Fibroblast of pulmonary artery (primary cell): Measurements from ENCODE around the gene RCCD1.

Experiments used
- DNase-seq: peaks from one replicate; pipeline ENCODE4 v3.0.0-alpha.2; 2010; ENCODE audit warnings: low read depth
- H3K4me3 ChIP-seq: replicated peaks from 2 replicates; pipeline ENCODE4 v1.5.1; 2011; ENCODE audit warnings: low read depth, mild to moderate bottlenecking, control low read depth, low read length, moderate library complexity
- CTCF ChIP-seq: IDR thresholded peaks from 2 replicates; pipeline ENCODE4 v1.5.1; 2011; ENCODE audit warnings: mild to moderate bottlenecking, control low read depth, low read length, inconsistent platforms; ENCODE audit errors: missing control alignments

RCCD1 gene

GRCh38 chr15:90953947-90954711, 555 bp upstream of the RCCD1 start:
- peak overlapping the region; percentile 89 for H3K4me3 ChIP-seq
- no peak for DNase-seq
- no peak for TF ChIP-seq CTCF

GRCh38 chr15:90955624-90956273, 1.1 kb downstream of the RCCD1 start:
- no peak for TF ChIP-seq CTCF
- no peak for DNase-seq
- peak overlapping the region; percentile 89 for H3K4me3 ChIP-seq

- DNase-seq = peak; percentile 74
- peak; percentile 48 for TF ChIP-seq CTCF
- peak overlapping the region; percentile 63 for H3K4me3 ChIP-seq
These were observed 1.8 kb downstream of the RCCD1 start for GRCh38 chr15:90956274-90957030.

GRCh38 chr15:90957031-90957790, 2.5 kb downstream of the RCCD1 start:
- TF ChIP-seq CTCF = no peak
- DNase-seq = peak; percentile 26
- H3K4me3 ChIP-seq = peak overlapping the region; percentile 63

DNA sequence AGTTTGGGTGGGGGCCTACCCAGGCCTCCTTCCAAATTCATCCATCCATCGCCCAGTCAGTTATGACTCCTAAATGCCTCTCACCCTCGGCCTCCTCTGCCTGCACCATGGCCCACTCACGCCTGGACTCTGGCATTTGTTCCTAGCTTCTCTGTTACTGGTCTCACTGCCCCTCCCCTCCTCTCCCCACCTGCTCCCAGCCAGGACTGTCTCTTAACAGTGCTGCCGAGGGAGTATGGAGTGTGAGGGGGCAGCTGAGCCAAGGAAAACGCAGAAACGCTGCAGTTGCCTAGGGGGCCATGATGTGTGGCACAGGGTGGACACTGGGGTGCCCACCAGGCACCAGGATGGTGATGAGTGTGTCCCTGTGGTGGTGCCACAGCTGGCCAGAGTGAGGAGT, 3.1 kb downstream of the RCCD1 start:
- no peak for DNase-seq
- no peak for TF ChIP-seq CTCF
- no peak overlapping the region for H3K4me3 ChIP-seq

- no peak for DNase-seq
- no peak for TF ChIP-seq CTCF
These were observed 4.4 kb downstream of the RCCD1 start for GRCh38 chr15:90959028-90959595.

More at GRCh38 chr15:90959028-90959595, 4.4 kb downstream of the RCCD1 start:
- no peak overlapping the region for H3K4me3 ChIP-seq
